RWPE2 (cell line): ENCODE measurements around the gene GIMD1.

Experiments
- ATAC-seq: fragments of 200-7000 bp; cut with Tn5 transposase; 3 replicates; pipeline ENCODE4 v1.9.1; 2021; ENCODE audit warnings: low read depth
- DNase-seq: peaks from one replicate; pipeline ENCODE4 v3.0.0-alpha.2; 2020; ENCODE audit warnings: low spot score
- H3K27ac ChIP-seq: fragments of 450-650 bp; 2 replicates; pipeline ENCODE4 v1.5.1; 2017; ENCODE audit warnings: mild to moderate bottlenecking; ENCODE audit not compliant: poor library complexity, severe bottlenecking
- H3K27me3 ChIP-seq: fragments of 250-450 bp; sonication (Bioruptor Pico); 2 replicates; pipeline ENCODE4 v1.5.1; 2021; ENCODE audit warnings: mild to moderate bottlenecking, moderate library complexity; ENCODE audit not compliant: insufficient read depth, poor library complexity, severe bottlenecking
- H3K36me3 ChIP-seq: fragments of 250-450 bp; sonication (Bioruptor Pico); 2 replicates; pipeline ENCODE4 v1.5.1; 2020; ENCODE audit warnings: low read depth, mild to moderate bottlenecking, moderate library complexity
- H3K4me1 ChIP-seq: fragments of 250-450 bp; sonication (Bioruptor Pico); 2 replicates; pipeline ENCODE4 v1.5.1; 2021; ENCODE audit warnings: mild to moderate bottlenecking, moderate library complexity; ENCODE audit not compliant: insufficient read depth, poor library complexity, severe bottlenecking
- H3K4me3 ChIP-seq: fragments of 250-450 bp; sonication (Bioruptor Pico); 2 replicates; pipeline ENCODE4 v1.5.1; 2021; ENCODE audit warnings: mild to moderate bottlenecking, moderate library complexity; ENCODE audit not compliant: severe bottlenecking
- H3K9me3 ChIP-seq: fragments of 250-450 bp; sonication (Bioruptor Pico); 2 replicates; pipeline ENCODE4 v1.5.1; 2021; ENCODE audit warnings: mild to moderate bottlenecking, moderate library complexity; ENCODE audit not compliant: severe bottlenecking
- TF ChIP-seq, protein P1 (sequence below): fragments of 450-650 bp; IDR thresholded peaks from one replicate; pipeline ENCODE4 v1.5.1; 2017; ENCODE audit warnings: mild to moderate bottlenecking, moderate library complexity; ENCODE audit not compliant: poor library complexity, severe bottlenecking

GIMD1 gene

DNA sequence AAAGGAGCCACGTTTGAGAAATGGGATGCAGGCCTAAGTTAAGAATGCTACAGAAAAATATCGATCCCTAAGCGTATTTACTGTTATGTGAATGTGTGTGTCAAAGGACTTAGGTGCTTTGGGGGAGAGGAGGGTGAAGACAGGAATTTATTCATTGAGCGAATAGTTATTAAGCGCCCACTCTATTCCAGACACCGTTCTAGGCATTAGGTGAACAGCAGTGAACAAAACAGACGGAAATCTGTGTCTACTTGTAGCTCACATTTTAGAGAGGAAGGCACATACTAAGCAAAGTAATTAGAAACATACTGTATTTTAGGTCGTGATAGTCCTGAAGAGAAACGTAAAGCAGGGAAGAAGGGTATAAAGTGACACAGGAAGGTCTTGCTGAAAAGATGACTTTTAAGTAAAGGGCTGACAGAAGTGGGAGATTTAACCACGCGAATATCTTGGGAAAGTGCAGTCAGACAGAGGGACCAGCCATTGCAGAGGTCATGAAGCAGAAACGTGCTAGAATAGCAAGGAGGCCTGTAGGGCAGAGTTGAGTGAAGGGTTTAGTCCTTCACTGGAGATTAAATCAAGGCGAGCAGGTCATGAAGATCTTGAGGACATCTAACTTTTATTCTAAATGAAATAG is 51.7 kb downstream of the GIMD1 start:
- Histone ChIP-seq H3K4me3 (peak overlapping the region; percentile 80), H3K27me3 (no peaks in the 10 kb centered on the region), H3K9me3 (no peaks in the 10 kb centered on the region), H3K4me1 (peaks cover 21% of the 10 kb centered on the region), H3K36me3 (peaks cover 19% of the 10 kb centered on the region), H3K27ac (peak overlapping the region; percentile 79)
- ATAC-seq (no peak), DNase-seq (no peak)
- TF ChIP-seq, protein P1, sequence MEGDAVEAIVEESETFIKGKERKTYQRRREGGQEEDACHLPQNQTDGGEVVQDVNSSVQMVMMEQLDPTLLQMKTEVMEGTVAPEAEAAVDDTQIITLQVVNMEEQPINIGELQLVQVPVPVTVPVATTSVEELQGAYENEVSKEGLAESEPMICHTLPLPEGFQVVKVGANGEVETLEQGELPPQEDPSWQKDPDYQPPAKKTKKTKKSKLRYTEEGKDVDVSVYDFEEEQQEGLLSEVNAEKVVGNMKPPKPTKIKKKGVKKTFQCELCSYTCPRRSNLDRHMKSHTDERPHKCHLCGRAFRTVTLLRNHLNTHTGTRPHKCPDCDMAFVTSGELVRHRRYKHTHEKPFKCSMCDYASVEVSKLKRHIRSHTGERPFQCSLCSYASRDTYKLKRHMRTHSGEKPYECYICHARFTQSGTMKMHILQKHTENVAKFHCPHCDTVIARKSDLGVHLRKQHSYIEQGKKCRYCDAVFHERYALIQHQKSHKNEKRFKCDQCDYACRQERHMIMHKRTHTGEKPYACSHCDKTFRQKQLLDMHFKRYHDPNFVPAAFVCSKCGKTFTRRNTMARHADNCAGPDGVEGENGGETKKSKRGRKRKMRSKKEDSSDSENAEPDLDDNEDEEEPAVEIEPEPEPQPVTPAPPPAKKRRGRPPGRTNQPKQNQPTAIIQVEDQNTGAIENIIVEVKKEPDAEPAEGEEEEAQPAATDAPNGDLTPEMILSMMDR: no peak

DNA sequence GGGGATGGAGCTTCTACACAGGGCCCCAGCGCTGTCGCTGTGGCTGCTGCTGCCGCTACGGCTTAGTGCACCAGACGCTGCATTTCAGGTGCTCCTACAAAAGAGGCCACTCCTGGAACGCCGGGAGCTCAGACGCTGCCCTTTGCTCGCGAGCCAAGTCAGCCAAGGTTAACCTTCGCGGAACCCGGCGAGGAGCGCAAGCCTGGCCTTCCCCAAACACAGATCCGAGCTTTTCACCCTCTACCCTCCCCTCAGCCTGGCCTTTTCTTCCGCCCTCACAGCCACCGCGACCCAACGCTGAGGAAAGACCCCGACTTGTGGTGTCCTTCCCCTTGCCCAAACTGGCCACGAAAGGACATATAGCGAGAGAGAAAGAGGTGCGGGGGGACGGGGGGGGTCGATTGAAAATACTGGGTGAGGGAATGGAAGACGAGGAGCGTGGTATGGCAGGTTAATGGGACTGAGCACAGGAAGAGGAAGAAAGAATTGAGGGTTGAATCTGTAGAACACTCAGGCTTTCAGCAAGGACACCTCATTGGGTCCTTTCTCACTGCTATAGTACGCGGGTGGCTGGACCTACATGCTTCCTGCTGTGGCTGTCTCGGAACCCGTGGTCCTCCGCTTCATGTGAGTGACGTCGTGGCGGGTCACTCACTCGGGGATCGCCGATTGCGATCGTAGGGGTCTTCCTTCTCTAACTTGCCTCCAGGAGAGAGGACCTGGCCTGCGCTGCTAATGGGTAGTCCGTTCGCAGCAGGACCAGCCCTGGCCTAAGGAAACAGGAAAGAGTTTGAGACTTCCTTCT is 52.4 kb downstream of the GIMD1 start, which contains the start of the genes AIMP1 and TBCK:
Gene AIMP1 (plus strand): TSS at position 583 of the 805 bp plus-strand sequence. CDS start 8,460 bp downstream, outside the sequence.
Gene TBCK (minus strand): TSS at position 242 of the 805 bp plus-strand sequence. CDS start 7,249 bp downstream, outside the sequence.
- peak; percentile 83 for ATAC-seq
- DNase-seq: peak; percentile 87
- Histone ChIP-seq H3K27ac (peak within 1 kb of the TSS; percentile 79), H3K9me3 (no peaks in the 10 kb centered on the region), H3K27me3 (no peaks in the 10 kb centered on the region), H3K4me3 (peak within 1 kb of the TSS; percentile 80), H3K4me1 (peaks cover 21% of the 10 kb centered on the region), H3K36me3 (peaks cover 19% of the 10 kb centered on the region)
- TF ChIP-seq, protein P1: no peak

DNA sequence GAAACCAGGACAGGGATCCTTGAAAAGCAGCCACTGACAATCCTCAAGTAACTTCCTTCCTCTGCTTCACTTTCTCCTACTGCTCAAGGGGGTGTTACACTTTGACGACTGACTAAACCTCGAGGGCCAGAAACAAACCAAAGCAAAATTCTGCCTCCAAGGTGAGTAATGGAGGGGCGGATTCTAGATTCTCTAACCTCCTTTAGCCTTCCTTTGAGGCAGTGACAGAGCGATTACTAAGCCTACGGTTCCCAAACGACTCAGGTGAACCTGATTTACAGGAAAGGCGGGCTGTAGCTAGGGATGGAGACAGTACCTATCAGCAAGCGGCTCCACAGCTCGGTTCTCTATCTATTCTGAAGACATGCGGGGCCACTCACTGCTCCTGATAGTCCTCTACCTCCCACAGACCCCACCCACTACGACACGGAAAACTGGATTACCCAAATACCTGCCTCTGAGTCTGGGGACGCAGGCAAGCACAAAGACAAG is 53.1 kb downstream of the GIMD1 start:
- H3K4me3 ChIP-seq: peak overlapping the region; percentile 80
- H3K9me3 ChIP-seq: no peaks in the 10 kb centered on the region
- ATAC-seq: peak; percentile 77
- peaks cover 19% of the 10 kb centered on the region for H3K36me3 ChIP-seq
- DNase-seq: peak; percentile 71
- H3K27me3 ChIP-seq: no peaks in the 10 kb centered on the region
- TF ChIP-seq, protein P1: no peak
- H3K4me1 ChIP-seq: peaks cover 21% of the 10 kb centered on the region
- H3K27ac ChIP-seq: peak overlapping the region; percentile 79

DNA sequence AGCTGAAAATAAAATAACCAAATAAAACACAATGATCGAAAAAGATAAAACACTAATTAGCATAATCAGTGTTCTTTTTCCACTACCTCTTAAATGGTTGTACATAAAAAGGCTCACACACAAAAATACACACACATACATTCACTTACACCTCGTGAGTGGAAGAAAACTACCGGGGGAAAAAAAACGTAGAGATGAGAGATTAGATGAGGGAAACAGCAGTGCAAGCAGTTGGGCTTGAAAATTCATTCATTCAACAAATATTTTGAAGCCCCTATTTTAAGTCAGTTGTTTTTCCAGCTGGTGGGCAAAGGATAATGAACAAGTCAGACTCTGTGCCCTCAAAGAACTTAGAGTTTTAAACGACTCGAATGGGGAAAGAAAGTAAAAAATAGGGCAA is 53.6 kb downstream of the GIMD1 start:
- Histone ChIP-seq H3K27me3 (no peaks in the 10 kb centered on the region), H3K4me1 (peaks cover 21% of the 10 kb centered on the region), H3K4me3 (peak overlapping the region; percentile 80), H3K27ac (peak overlapping the region; percentile 79), H3K36me3 (peaks cover 14% of the 10 kb centered on the region), H3K9me3 (no peaks in the 10 kb centered on the region)
- ATAC-seq (no peak), DNase-seq (no peak)
- TF ChIP-seq, protein P1: no peak
